ENCODE data around the gene BCAS1. TPM values are rescaled to one million over a fixed set of nuclear protein-coding genes. Genes with fewer than 3 reads are reported as not detected.

The BCAS1 gene
- total RNA-seq, 1 donor: under 0.01 TPM

GRCh38 chr20:53947501-53948195, 122.7 kb downstream of the BCAS1 start:
- no peak for DNase-seq (ENCODE audit: low read depth)
- no peak overlapping the region for H3K4me3 ChIP-seq (ENCODE audit: low read depth, low read length)
- TF ChIP-seq CTCF (IDR thresholded peaks at IDR 0.05; ENCODE audit: insufficient read depth, low read depth, low read length): no peak

DNA sequence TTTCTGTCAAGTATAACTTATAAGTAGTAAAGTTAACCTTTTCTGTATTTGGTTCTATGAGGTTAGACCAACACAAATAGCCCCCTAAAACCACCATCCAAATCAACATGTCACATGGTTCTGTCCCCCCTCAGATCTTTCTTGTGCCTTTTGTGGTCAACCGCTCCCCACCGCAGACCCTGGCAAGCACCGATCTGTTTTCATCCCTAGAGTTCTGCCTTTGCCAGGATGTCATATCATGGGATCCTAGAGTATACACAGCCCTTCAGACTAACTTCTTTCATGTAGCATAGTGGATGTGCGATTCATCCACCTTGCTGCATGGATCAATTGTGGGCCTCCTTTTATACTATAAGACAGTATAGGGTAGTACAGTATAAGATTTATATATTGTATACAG, 124.3 kb downstream of the BCAS1 start:
- no peak overlapping the region for H3K4me3 ChIP-seq (ENCODE audit: low read depth, low read length)
- TF ChIP-seq CTCF (IDR thresholded peaks at IDR 0.05; ENCODE audit: insufficient read depth, low read depth, low read length): no peak

GRCh38 chr20:53945478-53945877, 124.9 kb downstream of the BCAS1 start:
- no peak for DNase-seq (ENCODE audit: low read depth)
- H3K4me3 ChIP-seq (ENCODE audit: low read depth, low read length): no peak overlapping the region
- TF ChIP-seq CTCF (IDR thresholded peaks at IDR 0.05; ENCODE audit: insufficient read depth, low read depth, low read length): no peak

More for the DNA sequence above, 124.3 kb downstream of the BCAS1 start:
- DNase-seq (ENCODE audit: low read depth): no peak

DNA sequence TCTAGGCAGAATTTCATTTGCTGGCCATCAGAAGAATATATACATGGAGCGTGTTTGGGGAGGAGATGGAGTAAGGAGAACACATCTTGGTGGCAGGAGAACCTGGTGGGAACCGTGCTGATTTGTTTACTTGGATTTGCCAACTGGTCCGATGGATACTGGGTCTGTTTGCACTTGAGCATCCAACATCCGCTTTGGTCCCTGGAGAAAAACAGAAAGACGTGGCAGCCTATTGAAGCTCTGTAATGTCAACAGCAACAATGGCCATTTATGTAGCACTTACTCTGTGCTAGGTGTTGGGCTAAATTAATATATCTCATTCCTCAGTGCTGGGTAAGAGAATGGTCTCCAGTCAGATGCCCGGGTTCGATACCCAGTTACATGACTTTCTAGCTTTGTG, 125.6 kb downstream of the BCAS1 start:
- H3K4me3 ChIP-seq (ENCODE audit: low read depth, low read length): no peak overlapping the region
- DNase-seq (ENCODE audit: low read depth): no peak
- no peak for TF ChIP-seq CTCF (IDR thresholded peaks at IDR 0.05; ENCODE audit: insufficient read depth, low read depth, low read length)

DNA sequence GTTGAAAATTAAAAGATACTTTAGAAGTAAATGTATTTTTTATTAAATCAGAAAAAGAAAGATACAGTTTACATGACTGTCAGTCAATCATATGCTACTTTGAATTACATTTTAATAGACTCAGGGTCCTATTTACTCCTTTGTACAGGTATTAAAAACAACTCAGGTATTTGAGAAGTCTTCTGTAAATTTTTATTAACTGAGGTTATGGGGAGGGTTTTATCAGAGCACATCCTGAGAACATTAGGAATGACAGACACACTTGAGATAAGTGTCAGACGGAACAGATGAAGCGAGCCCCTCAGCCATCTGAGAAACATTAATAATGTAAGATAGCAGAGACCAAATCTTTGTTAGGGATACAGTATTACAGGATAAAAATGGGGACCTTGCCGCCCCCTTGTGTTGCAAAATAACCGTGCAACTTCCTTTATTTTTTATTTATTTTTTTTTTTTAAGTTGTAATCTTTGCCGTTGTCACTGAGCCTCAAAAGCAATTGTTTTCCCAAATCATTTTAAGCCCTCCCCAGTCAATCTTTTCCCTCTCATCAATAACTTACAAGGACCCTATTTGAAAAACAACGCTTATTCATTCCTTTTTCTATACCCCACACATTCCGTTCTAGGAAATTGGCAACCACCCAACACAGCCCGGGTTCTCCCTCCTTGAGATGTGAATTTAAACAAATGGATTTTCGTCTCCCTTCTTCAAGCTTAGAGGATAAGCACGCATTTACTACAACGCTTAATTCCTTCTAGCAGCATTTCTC, 126.7 kb downstream of the BCAS1 start:
- peak overlapping the region; percentile 43 for H3K4me3 ChIP-seq (ENCODE audit: low read depth, low read length)
- TF ChIP-seq CTCF (IDR thresholded peaks at IDR 0.05; ENCODE audit: insufficient read depth, low read depth, low read length): peak; percentile 67
- DNase-seq (ENCODE audit: low read depth): peak; percentile 61

- no peak for DNase-seq (ENCODE audit: low read depth)
- no peak overlapping the region for H3K4me3 ChIP-seq (ENCODE audit: low read depth, low read length)
- no peak for TF ChIP-seq CTCF (IDR thresholded peaks at IDR 0.05; ENCODE audit: insufficient read depth, low read depth, low read length)
These were observed 127.4 kb downstream of the BCAS1 start for GRCh38 chr20:53942973-53943372.
